K562 (cell line): ENCODE measurements around the gene CDC37. TPM values are rescaled to one million over a fixed set of nuclear protein-coding genes. Genes with fewer than 3 reads are reported as not detected.
A peak's percentile ranks its signal among the peaks of the same experiment; 100 is the strongest.

ENCODE experiments used
- DLX4 ChIP-seq: fragments of 250-450 bp; sonication (Bioruptor Pico); IDR thresholded peaks from 2 replicates; pipeline ENCODE4 v1.6.1; 2021; ENCODE audit warnings: mild to moderate bottlenecking
- ERF ChIP-seq: fragments of 450-650 bp; formaldehyde crosslinking; IDR thresholded peaks from 2 replicates; pipeline ENCODE4 v1.4.0; 2020; ENCODE audit warnings: mild to moderate bottlenecking, mixed read lengths
- EZH2 ChIP-seq: IDR thresholded peaks from 2 replicates; pipeline ENCODE4 v1.6.1; 2012; ENCODE audit warnings: low read depth, mild to moderate bottlenecking, inconsistent platforms, low read length, borderline replicate concordance
- MEF2A ChIP-seq: IDR thresholded peaks from 2 replicates; pipeline ENCODE4 v1.6.1; 2011; ENCODE audit warnings: low read depth, mild to moderate bottlenecking, low read length, moderate library complexity; ENCODE audit not compliant: control insufficient read depth
- MGA ChIP-seq: fragments of 450-650 bp; IDR thresholded peaks from 2 replicates; pipeline ENCODE4 v1.6.1; 2016; ENCODE audit warnings: mild to moderate bottlenecking, moderate library complexity
- NFYB ChIP-seq: IDR thresholded peaks from 2 replicates; pipeline ENCODE4 v1.6.1; 2011; ENCODE audit warnings: mild to moderate bottlenecking, moderate library complexity; ENCODE audit not compliant: insufficient read length; ENCODE audit errors: extremely low read depth
- PTTG1 ChIP-seq: fragments of 450-650 bp; IDR thresholded peaks from 2 replicates; pipeline ENCODE4 v1.6.1; 2016; ENCODE audit warnings: low read depth, mild to moderate bottlenecking, missing genetic modification characterization, missing compliant biosample characterization
- RAD51 ChIP-seq: fragments of 450-650 bp; IDR thresholded peaks from 2 replicates; pipeline ENCODE4 v1.7.1; 2016; ENCODE audit warnings: low read depth, mild to moderate bottlenecking, borderline replicate concordance
- SAFB ChIP-seq: fragments of 200-400 bp; formaldehyde crosslinking; IDR thresholded peaks from 2 replicates; pipeline ENCODE4 v1.6.1; 2017; ENCODE audit warnings: low read depth, low read length, borderline replicate concordance
- SMAD4 ChIP-seq: fragments of 250-450 bp; sonication (Bioruptor Pico); conservative IDR thresholded peaks from 2 replicates; pipeline ENCODE4 v1.8.0; 2021; ENCODE audit warnings: inconsistent platforms, mild to moderate bottlenecking, moderate library complexity
- SRSF3 ChIP-seq: fragments of 200-400 bp; formaldehyde crosslinking; IDR thresholded peaks from 2 replicates; pipeline ENCODE4 v1.6.1; 2016; ENCODE audit warnings: mild to moderate bottlenecking, low read length, moderate library complexity; ENCODE audit not compliant: insufficient read depth
- ZBTB8A ChIP-seq: fragments of 450-650 bp; IDR thresholded peaks from 2 replicates; pipeline ENCODE4 v1.6.1; 2018; ENCODE audit warnings: mild to moderate bottlenecking, moderate library complexity; ENCODE audit not compliant: partially characterized antibody
- polyA plus RNA-seq, 8 experiments: library from polyadenylated mRNA; depleted of rRNA in 4 of 8; stranded (reverse) in 5 of 8; unstranded in 3 of 8; fragments of >200 nt; fragmentation: Nextera tagmentation in 2 of 8; fragmentation: Illumina TruSeq in 1 of 8; extraction: Ambion mirVana in 2 of 8; extraction: Trizol in 1 of 8; gene quantifications; 2 replicates each; pipeline versions ENCODE4 v1.2.1 to v1.2.3, GENCODE V29; 2011 to 2014; ENCODE audit warnings: inconsistent platforms in 1 of 8, missing spikeins in 1 of 8
- total RNA-seq, 7 experiments: library from RNA; depleted of rRNA in 6 of 7; stranded (reverse); fragments of >200 nt in 6 of 7; fragmentation: Illumina TruSeq in 2 of 7; extraction: Trizol in 2 of 7; gene quantifications; 2 replicates each; pipeline versions ENCODE4 v1.2.1 to v1.2.3, GENCODE V29; 2011 to 2021; ENCODE audit warnings: low replicate concordance in 1 of 7
- TF ChIP-seq, protein P1 (sequence below): fragments of 250-450 bp; sonication (Bioruptor Pico); IDR thresholded peaks from 2 replicates; pipeline ENCODE4 v1.9.0; 2021; ENCODE audit warnings: mild to moderate bottlenecking, inconsistent platforms

The CDC37 gene
- total and polyA plus RNA-seq, 9 of the 15 experiments (the other 6 are each of a cell fraction or from before 2014, with no cell fraction given): 6.6 to 538 (median 227) TPM

- TF ChIP-seq MGA: peak; percentile 39; the same call in 1 of the 2 replicates
- no peak for TF ChIP-seq ZBTB8A
- 0 out of 2 replicates have a peak, but pooled peaks have one; percentile 7 for TF ChIP-seq SAFB
- TF ChIP-seq RAD51: no peak
- no peak for TF ChIP-seq PTTG1
- TF ChIP-seq SMAD4 (CRISPR knock-in tag): 0 out of 2 replicates have a peak, but pooled peaks have one; percentile 13
- TF ChIP-seq SRSF3: no peak
- TF ChIP-seq, protein P1, sequence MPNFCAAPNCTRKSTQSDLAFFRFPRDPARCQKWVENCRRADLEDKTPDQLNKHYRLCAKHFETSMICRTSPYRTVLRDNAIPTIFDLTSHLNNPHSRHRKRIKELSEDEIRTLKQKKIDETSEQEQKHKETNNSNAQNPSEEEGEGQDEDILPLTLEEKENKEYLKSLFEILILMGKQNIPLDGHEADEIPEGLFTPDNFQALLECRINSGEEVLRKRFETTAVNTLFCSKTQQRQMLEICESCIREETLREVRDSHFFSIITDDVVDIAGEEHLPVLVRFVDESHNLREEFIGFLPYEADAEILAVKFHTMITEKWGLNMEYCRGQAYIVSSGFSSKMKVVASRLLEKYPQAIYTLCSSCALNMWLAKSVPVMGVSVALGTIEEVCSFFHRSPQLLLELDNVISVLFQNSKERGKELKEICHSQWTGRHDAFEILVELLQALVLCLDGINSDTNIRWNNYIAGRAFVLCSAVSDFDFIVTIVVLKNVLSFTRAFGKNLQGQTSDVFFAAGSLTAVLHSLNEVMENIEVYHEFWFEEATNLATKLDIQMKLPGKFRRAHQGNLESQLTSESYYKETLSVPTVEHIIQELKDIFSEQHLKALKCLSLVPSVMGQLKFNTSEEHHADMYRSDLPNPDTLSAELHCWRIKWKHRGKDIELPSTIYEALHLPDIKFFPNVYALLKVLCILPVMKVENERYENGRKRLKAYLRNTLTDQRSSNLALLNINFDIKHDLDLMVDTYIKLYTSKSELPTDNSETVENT (CRISPR knock-in tag): no peak
- no peak for TF ChIP-seq EZH2
- no peak for TF ChIP-seq MEF2A
- no peak for TF ChIP-seq NFYB
- TF ChIP-seq ERF (CRISPR knock-in tag): 0 out of 2 replicates have a peak, but pooled peaks have one; percentile 18
- TF ChIP-seq DLX4: no peak
These were observed 28.1 kb upstream of the CDC37 start (continued) for GRCh38 chr19:10431254-10431942.
